ENCODE results near the gene GPRC5C. TPM values are rescaled to one million over a fixed set of nuclear protein-coding genes. Genes with fewer than 3 reads are reported as not detected.

GPRC5C gene
- total and polyA plus RNA-seq, 4 donors = 41.9 to 81.4 (median 66.1) TPM

DNA sequence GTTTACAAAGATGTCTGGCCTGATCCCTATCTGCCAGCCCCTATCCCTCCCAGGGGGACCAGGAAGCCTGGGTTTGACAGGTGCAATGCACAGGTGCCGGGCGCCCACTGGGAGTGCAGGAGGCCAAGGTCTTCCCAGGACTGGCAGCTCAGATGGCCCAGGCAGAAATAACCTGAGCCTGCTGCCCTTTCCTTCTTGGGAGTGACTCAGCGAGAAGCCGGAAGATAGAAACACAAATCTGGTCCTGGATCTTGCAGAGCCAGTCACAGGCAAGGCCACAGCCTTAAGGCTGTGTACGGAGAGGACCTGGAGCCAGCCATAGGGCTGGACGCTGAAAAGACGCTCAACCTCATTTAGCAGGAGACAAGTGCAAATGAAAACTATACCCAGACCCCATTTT is 36.9 kb upstream of the GPRC5C start:
- Histone ChIP-seq H3K4me3 (no peak overlapping the region), H3K36me3 (ENCODE audit: control insufficient read depth in 4 of 4, insufficient read depth in 4 of 4, low read length in 4 of 4) (no peaks in the 10 kb centered on the region), H3K9ac (ENCODE audit: insufficient read depth in 1 of 2, low read length in 2 of 2) (no peak overlapping the region), H3K9me3 (ENCODE audit: control insufficient read depth in 4 of 4, insufficient read depth in 3 of 4, low read length in 3 of 4) (peaks cover 0 to 2% (median 0%) of the 10 kb centered on the region in 4 donors), H3K4me1 (ENCODE audit: control insufficient read depth in 5 of 5, insufficient read depth in 5 of 5, low read length in 5 of 5) (no peaks in the 10 kb centered on the region), H3K27ac (ENCODE audit: low read depth in 1 of 2, low read length in 1 of 2) (no peak overlapping the region), H3K27me3 (ENCODE audit: control insufficient read depth in 3 of 3, insufficient read depth in 3 of 3, low read length in 2 of 3) (no peaks in the 10 kb centered on the region)
- ATAC-seq (ENCODE audit: insufficient read depth, low FRiP score) = no peak
- DNase-seq = no peak
- 83 to 84% methylated on average over 7 of the region's 7 CpGs for WGBS, 2 donors
- no peak for TF ChIP-seq CTCF (IDR thresholded peaks at IDR 0.05; ENCODE audit: control extremely low read depth, extremely low read depth)

DNA sequence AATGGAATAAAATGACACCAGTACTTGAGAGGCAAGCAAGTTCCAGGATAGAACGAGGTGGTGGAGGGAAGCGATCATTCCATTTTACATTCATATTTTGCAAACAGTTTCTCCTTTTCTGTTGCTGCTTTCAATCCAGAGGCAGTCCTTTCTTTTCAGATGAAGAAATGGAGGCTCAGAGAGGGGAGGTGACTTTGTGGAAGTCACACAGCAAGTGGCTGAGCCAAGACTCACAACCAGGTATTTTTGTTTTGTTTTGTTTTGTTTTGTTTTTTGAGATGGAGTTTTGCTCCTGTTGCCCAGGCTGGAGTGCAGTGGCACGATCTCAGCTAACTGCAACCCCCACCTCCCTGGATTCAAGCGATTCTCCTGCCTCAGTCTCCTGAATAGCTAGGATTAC is 35.3 kb upstream of the GPRC5C start:
- 87 to 97% methylated on average over 4 of the region's 4 CpGs for WGBS, 2 donors
- ATAC-seq (ENCODE audit: insufficient read depth, low FRiP score) = no peak
- Histone ChIP-seq H3K4me3 (no peak overlapping the region), H3K9ac (ENCODE audit: insufficient read depth in 1 of 2, low read length in 2 of 2) (no peak overlapping the region), H3K27ac (ENCODE audit: low read depth in 1 of 2, low read length in 1 of 2) (no peak overlapping the region), H3K27me3 (ENCODE audit: control insufficient read depth in 3 of 3, insufficient read depth in 3 of 3, low read length in 2 of 3) (no peaks in the 10 kb centered on the region), H3K4me1 (ENCODE audit: control insufficient read depth in 5 of 5, insufficient read depth in 5 of 5, low read length in 5 of 5) (no peaks in the 10 kb centered on the region), H3K9me3 (ENCODE audit: control insufficient read depth in 4 of 4, insufficient read depth in 3 of 4, low read length in 3 of 4) (peaks cover 0 to 2% (median 0%) of the 10 kb centered on the region in 4 donors), H3K36me3 (ENCODE audit: control insufficient read depth in 4 of 4, insufficient read depth in 4 of 4, low read length in 4 of 4) (no peaks in the 10 kb centered on the region)
- DNase-seq = no peak
- TF ChIP-seq CTCF (IDR thresholded peaks at IDR 0.05; ENCODE audit: control extremely low read depth, extremely low read depth) = no peak

DNA sequence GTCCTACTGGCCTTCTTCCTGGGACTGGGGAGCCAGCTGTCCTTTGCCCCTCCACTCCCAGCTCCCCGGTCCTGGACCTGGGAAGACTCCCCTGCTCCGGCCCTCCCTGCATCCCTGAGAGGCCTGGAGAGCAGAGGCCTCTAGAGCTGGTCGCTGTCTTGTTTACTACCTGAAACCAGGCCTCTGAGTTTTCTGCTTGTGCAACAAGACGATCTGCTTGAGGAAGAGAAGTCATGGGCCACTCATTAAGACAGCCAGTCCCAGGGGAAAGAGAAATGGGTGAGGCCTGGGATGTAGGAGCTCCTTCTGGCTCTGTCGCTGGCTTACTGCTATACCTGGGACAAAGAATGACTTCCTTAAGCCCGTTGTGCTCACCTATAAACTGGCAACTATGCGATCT is 29.8 kb upstream of the GPRC5C start:
- no peak overlapping the region for H3K4me3 ChIP-seq
- no peak overlapping the region for H3K9ac ChIP-seq (ENCODE audit: insufficient read depth in 1 of 2, low read length in 2 of 2)
- no peak for TF ChIP-seq CTCF (IDR thresholded peaks at IDR 0.05; ENCODE audit: control extremely low read depth, extremely low read depth)
- no peak for DNase-seq
- H3K27me3 ChIP-seq (ENCODE audit: control insufficient read depth in 3 of 3, insufficient read depth in 3 of 3, low read length in 2 of 3) = no peaks in the 10 kb centered on the region
- H3K36me3 ChIP-seq (ENCODE audit: control insufficient read depth in 4 of 4, insufficient read depth in 4 of 4, low read length in 4 of 4) = no peaks in the 10 kb centered on the region
- no peak for ATAC-seq (ENCODE audit: insufficient read depth, low FRiP score)
- H3K27ac ChIP-seq (ENCODE audit: low read depth in 1 of 2, low read length in 1 of 2) = no peak overlapping the region
- no peaks in the 10 kb centered on the region for H3K9me3 ChIP-seq (ENCODE audit: control insufficient read depth in 4 of 4, insufficient read depth in 3 of 4, low read length in 3 of 4)
- no peaks in the 10 kb centered on the region for H3K4me1 ChIP-seq (ENCODE audit: control insufficient read depth in 5 of 5, insufficient read depth in 5 of 5, low read length in 5 of 5)
- 83 to 86% methylated on average over 7 of the region's 7 CpGs for WGBS, 2 donors

DNA sequence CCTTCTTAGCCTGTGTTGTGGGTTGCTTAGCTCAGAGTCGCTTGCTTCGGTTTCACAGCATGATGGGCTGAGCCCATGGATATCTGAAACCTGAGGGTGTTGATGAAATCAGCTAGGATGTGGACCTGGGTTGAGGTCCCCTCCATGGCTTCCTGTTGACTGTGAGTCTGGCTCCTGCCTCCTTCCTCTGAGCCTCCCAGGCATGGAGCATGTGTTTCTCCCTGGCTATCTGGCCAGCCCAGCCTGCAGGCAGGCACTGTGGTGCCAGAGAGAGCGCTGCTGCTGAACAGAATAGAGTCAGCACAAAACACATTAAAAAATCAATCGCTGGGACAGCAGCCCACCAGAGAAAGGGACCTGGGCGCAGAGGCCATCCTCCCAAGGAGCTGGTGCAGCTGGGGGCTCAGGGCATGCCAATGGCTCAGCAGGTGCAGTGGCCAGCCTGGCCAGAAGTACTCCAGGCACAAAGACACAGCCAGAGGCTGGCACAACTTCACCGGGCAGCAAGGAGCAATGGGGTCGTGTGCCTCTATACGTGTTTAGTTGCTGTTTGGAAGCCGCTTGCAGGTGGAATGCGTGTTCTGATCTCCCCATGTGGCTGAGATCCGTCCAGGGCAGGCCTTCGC is 28.3 kb upstream of the GPRC5C start:
- Histone ChIP-seq H3K36me3 (ENCODE audit: control insufficient read depth in 4 of 4, insufficient read depth in 4 of 4, low read length in 4 of 4) (no peaks in the 10 kb centered on the region), H3K4me1 (ENCODE audit: control insufficient read depth in 5 of 5, insufficient read depth in 5 of 5, low read length in 5 of 5) (peaks cover 0 to 3% (median 0%) of the 10 kb centered on the region in 5 donors), H3K27me3 (ENCODE audit: control insufficient read depth in 3 of 3, insufficient read depth in 3 of 3, low read length in 2 of 3) (no peaks in the 10 kb centered on the region), H3K9me3 (ENCODE audit: control insufficient read depth in 4 of 4, insufficient read depth in 3 of 4, low read length in 3 of 4) (no peaks in the 10 kb centered on the region), H3K4me3 (no peak overlapping the region), H3K9ac (ENCODE audit: insufficient read depth in 1 of 2, low read length in 2 of 2) (no peak overlapping the region), H3K27ac (ENCODE audit: low read depth in 1 of 2, low read length in 1 of 2) (no peak overlapping the region)
- DNase-seq = no peak
- 69 to 81% methylated on average over 12 of the region's 12 CpGs for WGBS, 2 donors
- ATAC-seq (ENCODE audit: insufficient read depth, low FRiP score) = no peak
- TF ChIP-seq CTCF (IDR thresholded peaks at IDR 0.05; ENCODE audit: control extremely low read depth, extremely low read depth) = no peak

Data from lung (tissue), 12 donors.